ENCODE results near the gene CCDC138. TPM values are rescaled to one million over a fixed set of nuclear protein-coding genes. Genes with fewer than 3 reads are reported as not detected.

Gene CCDC138
- total RNA-seq, 1 donor: 9.1 TPM

DNA sequence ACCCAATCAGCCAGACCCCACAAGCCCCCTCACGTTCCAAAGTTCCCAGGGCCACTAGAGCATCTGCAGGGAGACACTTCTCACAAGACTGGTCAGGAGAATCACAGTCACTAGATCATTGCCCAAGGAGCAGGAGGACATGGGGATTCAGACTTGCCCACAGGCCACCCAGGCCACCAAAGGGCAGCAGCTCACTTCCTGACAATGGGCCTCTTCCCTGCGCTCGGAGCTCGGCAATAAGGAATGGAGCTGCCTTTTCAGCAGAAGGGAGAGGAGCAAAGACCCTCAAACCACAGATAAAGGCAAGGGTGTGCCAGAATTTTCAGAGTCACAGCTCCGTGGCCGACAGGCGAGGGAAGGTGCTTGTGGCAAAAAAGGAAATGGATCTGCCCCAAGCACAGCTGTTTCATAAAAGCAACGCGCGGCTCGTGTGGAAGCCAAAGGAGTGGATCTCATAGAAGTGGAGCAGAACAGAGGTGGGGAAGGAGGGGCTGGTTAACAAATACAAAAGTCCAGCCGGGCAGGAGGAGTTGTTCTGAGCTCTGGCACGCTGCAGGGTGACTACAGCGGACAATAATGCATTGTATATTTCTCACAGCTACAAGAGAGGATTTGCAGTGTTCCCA, 130.3 kb downstream of the CCDC138 start:
- DNase-seq (ENCODE audit: low read depth): no peak
- TF ChIP-seq, protein P1, sequence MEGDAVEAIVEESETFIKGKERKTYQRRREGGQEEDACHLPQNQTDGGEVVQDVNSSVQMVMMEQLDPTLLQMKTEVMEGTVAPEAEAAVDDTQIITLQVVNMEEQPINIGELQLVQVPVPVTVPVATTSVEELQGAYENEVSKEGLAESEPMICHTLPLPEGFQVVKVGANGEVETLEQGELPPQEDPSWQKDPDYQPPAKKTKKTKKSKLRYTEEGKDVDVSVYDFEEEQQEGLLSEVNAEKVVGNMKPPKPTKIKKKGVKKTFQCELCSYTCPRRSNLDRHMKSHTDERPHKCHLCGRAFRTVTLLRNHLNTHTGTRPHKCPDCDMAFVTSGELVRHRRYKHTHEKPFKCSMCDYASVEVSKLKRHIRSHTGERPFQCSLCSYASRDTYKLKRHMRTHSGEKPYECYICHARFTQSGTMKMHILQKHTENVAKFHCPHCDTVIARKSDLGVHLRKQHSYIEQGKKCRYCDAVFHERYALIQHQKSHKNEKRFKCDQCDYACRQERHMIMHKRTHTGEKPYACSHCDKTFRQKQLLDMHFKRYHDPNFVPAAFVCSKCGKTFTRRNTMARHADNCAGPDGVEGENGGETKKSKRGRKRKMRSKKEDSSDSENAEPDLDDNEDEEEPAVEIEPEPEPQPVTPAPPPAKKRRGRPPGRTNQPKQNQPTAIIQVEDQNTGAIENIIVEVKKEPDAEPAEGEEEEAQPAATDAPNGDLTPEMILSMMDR (IDR thresholded peaks at IDR 0.05; ENCODE audit: insufficient read depth, low read depth, low read length): no peak

DNA sequence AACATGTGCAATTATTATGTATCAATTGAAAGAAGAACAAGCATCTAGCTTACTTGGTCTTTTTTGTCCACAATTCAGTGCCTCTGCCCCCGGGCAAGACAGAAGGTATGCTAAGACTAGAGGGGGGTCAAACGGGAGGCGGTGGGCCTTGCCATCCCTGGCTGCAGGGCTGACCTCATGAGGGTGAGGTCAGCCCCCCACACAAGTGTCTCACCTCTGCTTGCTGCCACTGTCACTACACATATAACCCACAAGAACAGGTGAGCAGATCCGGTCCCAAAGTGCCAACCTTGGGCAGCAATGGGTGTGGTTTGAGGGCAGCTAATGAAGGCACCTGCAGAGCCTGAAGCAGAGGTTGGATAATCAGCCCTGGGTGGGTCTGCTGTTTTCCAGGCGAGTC, 131.0 kb downstream of the CCDC138 start:
- no peak for DNase-seq (ENCODE audit: low read depth)
- TF ChIP-seq, protein P1 (IDR thresholded peaks at IDR 0.05; ENCODE audit: insufficient read depth, low read depth, low read length): no peak
- H3K4me3 ChIP-seq (ENCODE audit: low read depth, low read length): no peak overlapping the region

More for the DNA sequence above, 130.3 kb downstream of the CCDC138 start:
- H3K4me3 ChIP-seq (ENCODE audit: low read depth, low read length): no peak overlapping the region

- no peak for DNase-seq (ENCODE audit: low read depth)
- no peak overlapping the region for H3K4me3 ChIP-seq (ENCODE audit: low read depth, low read length)
- TF ChIP-seq, protein P1 (IDR thresholded peaks at IDR 0.05; ENCODE audit: insufficient read depth, low read depth, low read length): no peak
Observed at GRCh38 chr2:108918156-108918874, 131.7 kb downstream of the CCDC138 start.

DNA sequence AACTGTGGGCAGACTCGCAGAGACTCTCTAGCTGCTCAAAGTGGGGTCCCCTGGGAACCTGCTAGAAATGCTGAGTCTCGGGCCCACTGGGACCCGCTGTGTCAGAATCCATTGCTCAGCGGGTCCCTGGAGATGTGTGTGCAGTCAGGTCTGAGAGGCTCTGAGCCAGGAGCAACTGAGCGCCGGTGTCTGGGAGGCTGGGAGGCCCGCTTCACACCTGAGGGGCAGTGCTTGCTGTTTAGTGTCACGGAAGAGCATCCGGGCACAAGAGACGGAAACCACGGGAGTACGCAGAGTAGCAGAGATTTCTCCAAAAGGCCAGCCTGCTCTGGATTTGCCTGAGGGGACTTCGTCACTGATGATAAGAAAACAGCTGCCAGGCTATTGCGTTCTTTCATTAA, 132.4 kb downstream of the CCDC138 start:
- peak; percentile 13 for DNase-seq (ENCODE audit: low read depth)
- no peak overlapping the region for H3K4me3 ChIP-seq (ENCODE audit: low read depth, low read length)
- TF ChIP-seq, protein P1 (IDR thresholded peaks at IDR 0.05; ENCODE audit: insufficient read depth, low read depth, low read length): no peak

DNA sequence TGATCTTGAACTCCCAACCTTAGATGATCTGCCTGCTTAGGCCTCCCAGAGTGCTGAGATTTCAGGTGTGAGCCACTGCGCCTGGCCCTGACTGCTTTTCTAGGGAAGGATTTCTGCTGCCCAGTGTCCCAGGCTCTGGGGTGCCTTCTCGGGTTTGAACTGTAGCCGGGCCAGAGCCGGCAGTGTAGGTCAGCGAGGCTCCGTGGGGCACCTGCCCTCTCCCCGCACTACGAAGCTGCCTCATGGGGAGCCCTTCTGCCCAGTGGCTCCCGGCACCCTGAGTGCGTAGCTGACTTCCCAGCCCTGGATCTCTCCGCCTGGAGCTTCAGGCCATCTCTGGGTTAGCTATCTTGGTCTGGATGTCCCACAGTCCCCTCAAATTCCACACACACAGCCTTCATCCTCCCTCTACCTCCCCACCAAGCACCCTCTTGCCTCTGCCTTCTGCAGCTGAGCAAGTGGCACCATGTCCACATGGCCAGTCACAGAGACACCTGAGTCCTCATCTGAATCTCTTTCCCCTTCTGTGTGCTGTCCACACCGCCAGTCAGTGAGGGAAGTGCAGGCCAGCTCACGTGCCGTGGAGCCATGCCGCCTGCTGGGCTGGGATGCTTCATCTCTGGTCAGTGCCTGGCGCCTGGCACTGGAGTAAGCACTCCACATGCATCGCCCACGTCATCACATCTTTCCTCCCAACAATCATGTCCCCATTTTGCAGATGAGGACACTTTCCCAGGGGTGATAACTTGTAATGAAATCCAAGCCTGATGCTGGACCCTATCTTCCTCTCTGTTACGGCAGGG, 133.2 kb downstream of the CCDC138 start:
- TF ChIP-seq, protein P1 (IDR thresholded peaks at IDR 0.05; ENCODE audit: insufficient read depth, low read depth, low read length): no peak
- no peak for DNase-seq (ENCODE audit: low read depth)
- no peak overlapping the region for H3K4me3 ChIP-seq (ENCODE audit: low read depth, low read length)

- H3K4me3 ChIP-seq (ENCODE audit: low read depth, low read length): no peak overlapping the region
- no peak for DNase-seq (ENCODE audit: low read depth)
- TF ChIP-seq, protein P1 (IDR thresholded peaks at IDR 0.05; ENCODE audit: insufficient read depth, low read depth, low read length): no peak
Observed at GRCh38 chr2:108920686-108921085, 134.1 kb downstream of the CCDC138 start.

All from fibroblast of villous mesenchyme (primary cell).